HepG2 (cell line): ENCODE measurements around the gene SPAG4. TPM values are rescaled to one million over a fixed set of nuclear protein-coding genes. Genes with fewer than 3 reads are reported as not detected.
A peak's percentile ranks its signal among the peaks of the same experiment; 100 is the strongest.

Source experiments
- DZIP1 ChIP-seq: sonication (generic); formaldehyde crosslinking; IDR thresholded peaks from 2 replicates; pipeline ENCODE4 v1.5.0; 2020; ENCODE audit warnings: mild to moderate bottlenecking, missing genetic modification reagents
- ELF1 ChIP-seq: sonication (generic); formaldehyde crosslinking; IDR thresholded peaks from 2 replicates; pipeline ENCODE4 v1.4.0; 2020; ENCODE audit warnings: missing genetic modification reagents
- GABPA ChIP-seq, 2 experiments: IDR thresholded peaks; 2 replicates each; pipeline ENCODE4 v1.6.1; 2011 to 2016; ENCODE audit warnings: low read depth in 2 of 2, low read length in 1 of 2, missing biosample characterization in 1 of 2, missing genetic modification characterization in 1 of 2
- HNF1B ChIP-seq: sonication (generic); formaldehyde crosslinking; IDR thresholded peaks from 2 replicates; pipeline ENCODE4 v1.5.1; 2020; ENCODE audit warnings: mild to moderate bottlenecking, moderate library complexity, missing genetic modification reagents
- MBD4 ChIP-seq: IDR thresholded peaks from 2 replicates; pipeline ENCODE4 v1.6.1; 2012; ENCODE audit warnings: low read length, inconsistent platforms, borderline replicate concordance
- MBNL3 ChIP-seq: fragments of 250-450 bp; sonication (Bioruptor Pico); conservative IDR thresholded peaks from 2 replicates; pipeline ENCODE4 v1.8.0; 2022; ENCODE audit warnings: mild to moderate bottlenecking, inconsistent platforms
- MED13 ChIP-seq: sonication (generic); formaldehyde crosslinking; IDR thresholded peaks from 2 replicates; pipeline ENCODE4 v1.5.0; 2020; ENCODE audit warnings: missing genetic modification reagents
- NBN ChIP-seq: fragments of 450-650 bp; conservative IDR thresholded peaks from 2 replicates; pipeline ENCODE4 v1.6.1; 2017
- NFE2 ChIP-seq: sonication (generic); formaldehyde crosslinking; IDR thresholded peaks from 2 replicates; pipeline ENCODE4 v1.4.0; 2020; ENCODE audit warnings: missing genetic modification reagents
- PHF8 ChIP-seq: sonication (generic); formaldehyde crosslinking; IDR thresholded peaks from 2 replicates; pipeline ENCODE4 v1.5.0; 2020; ENCODE audit warnings: missing genetic modification reagents
- PPARG ChIP-seq: conservative IDR thresholded peaks from 2 replicates; pipeline ENCODE4 v1.6.1; 2016; ENCODE audit warnings: missing biosample characterization, missing genetic modification reagents
- SAFB2 ChIP-seq: sonication (generic); formaldehyde crosslinking; IDR thresholded peaks from 2 replicates; pipeline ENCODE4 v1.5.1; 2020; ENCODE audit warnings: missing genetic modification reagents, low read depth, mild to moderate bottlenecking, borderline replicate concordance
- SCMH1 ChIP-seq: sonication (generic); formaldehyde crosslinking; IDR thresholded peaks from 2 replicates; pipeline ENCODE4 v1.9.0; 2021; ENCODE audit warnings: missing genetic modification reagents, mild to moderate bottlenecking, borderline replicate concordance
- TMF1 ChIP-seq: sonication (generic); formaldehyde crosslinking; IDR thresholded peaks from 2 replicates; pipeline ENCODE4 v1.8.1; 2022; ENCODE audit warnings: low read depth, missing genetic modification reagents
- TP53 ChIP-seq: sonication (generic); formaldehyde crosslinking; conservative IDR thresholded peaks from 2 replicates; pipeline ENCODE4 v1.4.0; 2020; ENCODE audit warnings: missing genetic modification reagents
- YY1 ChIP-seq: IDR thresholded peaks from 2 replicates; pipeline ENCODE4 v1.6.1; 2011; ENCODE audit warnings: low read length, low read depth, moderate library complexity, mild to moderate bottlenecking; ENCODE audit not compliant: insufficient read depth, insufficient replicate concordance
- ZBTB14 ChIP-seq: sonication (generic); formaldehyde crosslinking; IDR thresholded peaks from 2 replicates; pipeline ENCODE4 v1.4.0; 2020; ENCODE audit warnings: missing genetic modification reagents
- ZFP36L2 ChIP-seq: sonication (generic); formaldehyde crosslinking; IDR thresholded peaks from 2 replicates; pipeline ENCODE4 v1.4.0; 2020; ENCODE audit warnings: missing genetic modification reagents
- ZFP90 ChIP-seq: sonication (generic); formaldehyde crosslinking; IDR thresholded peaks from 2 replicates; pipeline ENCODE4 v1.8.0; 2022; ENCODE audit warnings: missing genetic modification reagents, mild to moderate bottlenecking, inconsistent platforms, borderline replicate concordance
- ZFY ChIP-seq: sonication (generic); formaldehyde crosslinking; IDR thresholded peaks from 2 replicates; pipeline ENCODE4 v1.4.0; 2020; ENCODE audit warnings: missing genetic modification reagents
- ZNF138 ChIP-seq: sonication (generic); formaldehyde crosslinking; IDR thresholded peaks from 2 replicates; pipeline ENCODE4 v1.5.0; 2020; ENCODE audit warnings: mild to moderate bottlenecking, low read depth, missing genetic modification reagents
- ZNF143 ChIP-seq: sonication (generic); formaldehyde crosslinking; IDR thresholded peaks from 2 replicates; pipeline ENCODE4 v1.4.0; 2020; ENCODE audit warnings: missing genetic modification reagents
- ZNF335 ChIP-seq: sonication (generic); formaldehyde crosslinking; IDR thresholded peaks from 2 replicates; pipeline ENCODE4 v1.4.0; 2020; ENCODE audit warnings: missing genetic modification reagents
- ZNF451 ChIP-seq: sonication (generic); formaldehyde crosslinking; IDR thresholded peaks from 2 replicates; pipeline ENCODE4 v1.5.0; 2020; ENCODE audit warnings: mild to moderate bottlenecking, missing genetic modification reagents
- ZNF530 ChIP-seq: sonication (generic); formaldehyde crosslinking; IDR thresholded peaks from 2 replicates; pipeline ENCODE4 v1.5.0; 2020; ENCODE audit warnings: low read depth, mild to moderate bottlenecking, missing genetic modification reagents
- polyA plus RNA-seq, 8 experiments: library from polyadenylated mRNA; depleted of rRNA in 3 of 8; stranded (reverse) in 7 of 8; unstranded in 1 of 8; fragments of >200 nt; fragmentation: Illumina TruSeq in 4 of 8; extraction: Trizol in 4 of 8; gene quantifications; 2 replicates each; pipeline versions ENCODE4 v1.2.1 to v1.2.3, GENCODE V29; 2011 to 2016; ENCODE audit warnings: low read depth in 4 of 8, missing spikeins in 1 of 8, mixed read lengths in 1 of 8; ENCODE audit not compliant: insufficient read depth in 1 of 8
- total RNA-seq, 5 experiments: library from RNA; depleted of rRNA; stranded (reverse); fragments of >200 nt; fragmentation: Illumina TruSeq; extraction: Trizol; gene quantifications; 2 replicates each; pipeline ENCODE4 v1.2.3, GENCODE V29; 2016; ENCODE audit warnings: low read depth in 1 of 5

SPAG4 gene
- total and polyA plus RNA-seq, 2 of the 13 experiments (the other 11 are each of a cell fraction or from before 2014, with no cell fraction given) = 5.8 to 137 TPM

- TF ChIP-seq HNF1B (CRISPR knock-in tag) (peak; percentile 78; the same call in 1 of the 2 replicates), NFE2 (no peak; the same call in 1 of the 2 replicates), ZNF530 (0 out of 2 replicates have a peak, but pooled peaks have one; percentile 88), SCMH1 (no peak), ZNF335 (CRISPR knock-in tag) (0 out of 2 replicates have a peak, but pooled peaks have one; percentile 74), ZNF138 (peak; percentile 42; the same call in 1 of the 2 replicates), ZFP36L2 (peak; percentile 79; the same call in 1 of the 2 replicates), MBNL3 (CRISPR knock-in tag) (no peak), ZNF451 (peak; percentile 96), TP53 (CRISPR knock-in tag) (0 out of 2 replicates have a peak, but pooled peaks have one; percentile 83), TMF1 (CRISPR knock-in tag) (0 out of 2 replicates have a peak, but pooled peaks have one; percentile 95), ZNF143 (CRISPR knock-in tag) (peak; percentile 74), MBD4 (no peak), YY1 (peak; percentile 40), DZIP1 (CRISPR knock-in tag) (peak; percentile 98), PHF8 (CRISPR knock-in tag) (peak; percentile 68), ELF1 (CRISPR knock-in tag) (peak; percentile 65; the same call in 1 of the 2 replicates), NBN (no peak), MED13 (CRISPR knock-in tag) (0 out of 2 replicates have a peak, but pooled peaks have one; percentile 67), ZFP90 (CRISPR knock-in tag) (peak; percentile 92), ZFY (CRISPR knock-in tag) (peak; percentile 85), SAFB2 (CRISPR knock-in tag) (peak; percentile 98), ZBTB14 (CRISPR knock-in tag) (0 out of 2 replicates have a peak, but pooled peaks have one; percentile 38), GABPA (IDR thresholded peaks at IDR 0.05; ENCODE audit: low read depth, low read length) (no peak), GABPA (CRISPR knock-in tag; IDR thresholded peaks at IDR 0.05; ENCODE audit: low read depth) (peak; percentile 38; the same call in 1 of the 2 replicates), PPARG (peak; percentile 58; the same call in 1 of the 2 replicates)
Observed at GRCh38 chr20:35619196-35620095, 3.8 kb downstream of the SPAG4 start (continued).
